Bone marrow (tissue), 2 donors: ENCODE measurements around the gene RAI14.
"Not testable (repeated sequence)": the region's sequence is repeated elsewhere in the genome, so short reads cannot be mapped to it uniquely, and the experiment has no call there.

Experiments
- DNase-seq, 2 donors: peaks; one replicate each; lab custom pipeline; 2025; lab: John Stamatoyannopoulos, UW

Gene RAI14

DNA sequence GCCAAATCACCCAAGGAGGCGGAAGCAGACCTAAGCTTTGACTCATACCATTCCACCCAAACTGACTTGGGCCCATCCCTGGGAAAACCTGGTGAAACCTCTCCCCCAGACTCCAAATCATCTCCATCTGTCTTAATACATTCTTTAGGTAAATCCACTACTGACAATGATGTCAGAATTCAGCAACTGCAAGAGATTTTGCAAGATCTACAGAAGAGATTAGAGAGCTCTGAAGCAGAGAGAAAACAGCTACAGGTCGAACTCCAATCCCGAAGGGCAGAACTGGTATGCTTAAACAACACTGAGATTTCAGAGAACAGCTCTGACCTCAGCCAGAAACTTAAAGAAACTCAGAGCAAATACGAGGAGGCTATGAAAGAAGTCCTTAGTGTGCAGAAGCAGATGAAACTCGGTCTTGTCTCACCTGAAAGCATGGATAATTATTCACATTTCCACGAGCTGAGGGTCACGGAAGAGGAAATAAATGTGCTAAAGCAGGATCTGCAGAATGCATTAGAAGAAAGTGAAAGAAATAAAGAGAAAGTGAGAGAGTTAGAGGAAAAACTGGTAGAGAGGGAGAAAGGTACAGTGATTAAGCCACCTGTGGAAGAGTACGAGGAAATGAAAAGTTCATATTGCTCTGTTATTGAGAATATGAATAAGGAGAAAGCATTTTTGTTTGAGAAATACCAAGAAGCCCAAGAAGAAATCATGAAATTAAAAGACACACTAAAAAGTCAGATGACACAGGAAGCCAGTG, 167.0 kb downstream of the RAI14 start:
- no peak for DNase-seq

DNA sequence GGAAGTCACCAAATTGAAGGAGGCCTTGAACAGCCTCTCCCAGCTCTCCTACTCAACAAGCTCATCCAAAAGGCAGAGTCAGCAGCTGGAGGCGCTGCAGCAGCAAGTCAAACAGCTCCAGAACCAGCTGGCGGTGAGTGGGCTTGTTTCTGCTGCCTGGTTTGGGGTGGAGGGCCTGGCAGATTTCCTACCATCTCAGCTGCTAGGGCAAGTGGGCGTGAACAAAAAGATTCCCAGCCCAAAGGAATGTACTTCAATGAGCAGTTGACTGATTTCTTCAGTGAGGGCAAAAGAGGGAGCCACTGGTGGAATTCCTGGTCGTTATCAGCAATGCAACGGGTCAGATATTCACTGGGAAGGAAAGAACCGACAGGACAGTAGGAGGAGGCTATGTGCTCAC, 170.2 kb downstream of the RAI14 start:
- DNase-seq: no peak

DNA sequence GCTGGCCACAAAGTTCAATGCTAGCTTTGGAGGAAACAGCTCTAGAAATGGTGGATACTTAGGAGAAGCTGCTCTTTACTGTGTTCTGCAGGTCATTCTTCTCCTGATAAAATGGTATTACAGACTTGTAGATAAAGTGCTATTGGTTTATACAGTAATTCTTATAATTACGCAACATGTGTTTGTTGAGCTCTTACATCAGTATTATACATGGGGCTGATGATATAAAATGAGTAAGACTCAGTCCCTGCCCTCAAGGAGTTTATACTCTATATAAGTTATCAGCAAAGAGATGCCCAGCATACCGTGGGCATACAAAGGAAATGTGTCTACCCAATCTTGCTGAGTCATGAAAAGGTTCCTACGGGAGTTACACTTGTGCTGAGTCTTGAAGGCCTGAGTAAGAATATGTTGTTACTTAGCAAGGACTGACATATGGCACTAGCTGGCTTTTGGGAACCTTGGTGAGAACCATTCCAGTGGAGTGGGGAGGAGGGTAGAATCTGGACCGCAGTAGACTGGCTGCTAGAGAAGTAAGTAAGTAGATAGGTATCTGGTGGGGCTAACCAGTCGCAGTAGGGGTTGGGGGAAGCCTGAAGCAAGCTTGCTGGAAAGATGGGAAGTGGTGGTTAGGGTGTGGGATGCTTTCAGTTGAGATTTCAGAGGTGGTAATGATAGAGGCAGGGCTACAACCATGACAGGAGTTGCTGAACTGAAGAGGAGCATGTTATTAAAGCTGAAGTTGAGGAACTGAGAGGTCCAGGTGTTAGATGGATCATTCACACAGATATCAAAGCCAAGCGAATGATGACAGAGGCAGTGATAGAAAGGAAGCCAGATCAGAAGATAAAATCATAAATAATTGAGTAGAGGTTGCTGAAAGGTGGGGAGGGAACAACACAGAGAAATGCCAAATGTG, 171.7 kb downstream of the RAI14 start:
- DNase-seq: no peak

DNA sequence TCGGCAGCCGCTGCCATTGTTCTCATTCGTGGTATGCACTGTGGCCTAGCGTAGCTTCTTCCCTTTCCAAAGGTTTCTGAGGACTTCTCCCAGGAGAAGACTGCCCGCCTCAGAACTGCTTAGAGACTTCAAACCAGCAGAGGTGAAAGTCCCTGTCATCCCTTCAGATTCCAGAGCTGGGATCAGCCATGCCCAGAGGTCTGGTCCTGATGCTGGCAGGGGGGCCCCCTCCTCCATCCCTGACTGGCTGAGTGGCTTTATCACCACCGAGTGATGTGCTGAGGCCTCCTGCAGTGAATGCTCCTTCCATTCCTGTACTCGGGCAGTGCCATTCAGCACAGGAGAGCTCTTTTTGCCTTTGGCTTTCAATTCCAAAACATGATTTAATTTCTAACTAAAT, 174.7 kb downstream of the RAI14 start:
- not testable (repeated sequence) for DNase-seq

DNA sequence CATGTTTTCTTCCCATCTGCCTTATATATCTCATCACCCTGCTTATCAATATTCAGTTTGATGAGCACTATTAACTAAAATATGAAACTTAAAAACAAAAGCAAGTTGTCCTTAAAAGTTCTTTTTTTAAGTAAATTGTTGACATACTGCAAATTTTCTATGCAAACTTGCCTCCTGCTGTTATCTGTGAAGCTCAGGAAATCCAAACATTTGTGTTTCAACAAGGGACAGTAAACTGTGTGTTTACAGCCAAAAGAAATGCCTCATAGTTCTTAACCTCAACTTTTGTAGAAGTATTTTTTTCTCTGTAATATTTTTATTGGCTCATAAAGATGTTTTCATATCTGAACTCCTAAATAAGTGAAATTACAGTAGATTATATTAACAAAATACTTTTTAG, 175.2 kb downstream of the RAI14 start:
- no peak for DNase-seq

DNA sequence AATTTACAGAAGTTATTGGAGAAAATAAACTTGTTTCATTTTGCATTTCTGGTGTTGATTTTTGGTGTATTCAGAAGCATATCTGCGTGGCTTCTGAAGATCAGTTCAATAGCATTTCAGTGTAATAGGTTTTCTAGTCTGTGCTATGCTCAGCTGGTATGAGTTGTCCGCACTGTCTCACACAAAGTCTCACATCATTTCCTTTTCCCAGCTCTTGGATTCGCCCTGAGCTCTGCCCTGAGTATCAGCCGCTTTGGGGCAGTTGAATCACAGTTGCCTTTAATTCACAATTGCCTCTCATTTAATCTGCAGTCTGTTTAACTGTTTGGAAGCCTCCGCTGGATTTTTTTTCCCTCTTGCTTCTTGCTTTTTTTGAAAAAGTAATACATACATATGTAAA, 176.4 kb downstream of the RAI14 start:
- no peak for DNase-seq

DNA sequence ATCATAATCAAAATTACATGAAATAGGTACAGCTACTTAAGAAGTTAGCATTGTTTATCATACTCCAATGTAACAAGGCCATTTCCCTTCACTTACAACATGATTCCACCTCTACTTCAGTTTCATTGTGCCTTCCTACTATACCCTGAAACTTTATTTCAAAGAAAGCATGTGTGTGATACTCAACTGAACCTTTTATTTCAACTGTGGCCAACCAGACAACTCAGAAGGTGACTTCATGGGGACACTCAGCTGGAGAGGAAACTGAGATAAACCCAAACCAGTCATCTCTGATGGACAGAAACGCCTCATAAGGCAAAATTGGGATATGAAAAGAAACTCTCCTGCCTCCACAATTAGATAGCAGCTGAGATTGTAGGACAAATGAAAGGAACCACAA, 177.0 kb downstream of the RAI14 start:
- DNase-seq: no peak

DNA sequence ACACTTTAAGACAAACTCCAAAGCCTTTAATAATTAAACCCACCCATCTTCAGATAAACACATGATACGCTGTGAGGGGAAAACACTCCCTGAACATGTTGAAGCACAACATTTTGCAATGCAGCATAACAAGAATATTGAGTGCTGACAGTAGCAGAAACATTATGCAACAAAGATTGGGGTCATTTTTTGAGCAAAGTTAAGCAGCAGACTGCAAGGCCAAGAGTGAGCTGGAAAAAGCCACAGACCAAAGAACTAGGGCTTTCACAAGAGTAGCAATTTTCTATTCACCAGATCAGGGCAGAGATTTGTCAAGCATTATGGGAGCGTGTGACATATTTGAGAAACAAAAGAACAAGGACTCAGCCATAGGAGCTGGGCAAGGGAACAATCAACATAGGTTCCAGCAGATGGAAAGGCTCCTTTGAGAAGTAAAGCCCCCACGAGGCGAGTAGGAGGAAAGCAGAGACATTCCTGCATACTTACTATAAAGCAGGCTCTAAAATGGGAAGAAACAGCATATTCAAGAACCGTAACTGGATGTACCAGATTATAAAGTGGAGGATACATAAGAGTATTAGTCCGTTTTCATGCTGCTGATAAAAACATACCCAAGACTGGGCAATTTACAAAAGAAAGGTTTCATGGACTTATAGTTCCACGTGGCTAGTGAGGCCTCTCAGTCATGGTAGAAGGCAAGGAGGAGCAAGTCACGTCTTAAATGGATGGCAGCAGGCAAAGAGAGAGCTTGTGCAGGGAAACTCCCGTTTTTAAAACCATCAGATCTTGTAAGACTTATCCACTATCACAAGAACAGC, 178.1 kb downstream of the RAI14 start:
- no peak for DNase-seq

DNA sequence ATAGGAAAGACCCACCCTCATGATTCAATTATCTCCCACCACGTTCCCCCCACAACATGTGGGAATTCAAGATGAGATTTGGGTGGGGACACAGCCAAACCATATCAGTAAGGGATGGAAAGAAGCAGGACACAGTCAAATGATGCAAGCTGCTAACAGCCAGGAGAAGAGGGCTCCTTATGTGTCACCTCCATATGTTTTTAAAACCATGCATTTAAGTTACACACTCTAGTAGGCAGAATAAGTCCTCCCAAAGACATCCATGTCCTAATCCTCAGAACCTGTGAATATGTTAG, 178.6 kb downstream of the RAI14 start:
- DNase-seq: no peak

DNA sequence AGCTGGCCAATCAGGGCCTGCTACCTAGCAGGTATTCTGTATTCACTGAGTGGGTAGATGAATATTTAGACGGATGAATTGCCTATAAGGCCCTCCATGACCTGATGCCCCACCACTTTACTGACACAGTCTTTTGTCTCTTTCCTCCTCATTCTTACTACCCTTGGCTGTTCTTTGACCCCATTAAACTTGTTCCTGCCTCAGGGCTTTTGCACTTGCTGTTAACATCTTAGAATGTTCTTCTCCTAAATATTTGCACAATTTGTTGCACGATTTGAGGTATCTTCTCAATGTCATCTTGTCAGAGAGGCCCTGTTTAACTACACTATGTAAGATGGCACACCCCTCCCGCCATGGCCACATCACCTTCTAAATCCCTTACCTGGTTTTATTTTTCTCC, 179.5 kb downstream of the RAI14 start:
- DNase-seq: no peak

DNA sequence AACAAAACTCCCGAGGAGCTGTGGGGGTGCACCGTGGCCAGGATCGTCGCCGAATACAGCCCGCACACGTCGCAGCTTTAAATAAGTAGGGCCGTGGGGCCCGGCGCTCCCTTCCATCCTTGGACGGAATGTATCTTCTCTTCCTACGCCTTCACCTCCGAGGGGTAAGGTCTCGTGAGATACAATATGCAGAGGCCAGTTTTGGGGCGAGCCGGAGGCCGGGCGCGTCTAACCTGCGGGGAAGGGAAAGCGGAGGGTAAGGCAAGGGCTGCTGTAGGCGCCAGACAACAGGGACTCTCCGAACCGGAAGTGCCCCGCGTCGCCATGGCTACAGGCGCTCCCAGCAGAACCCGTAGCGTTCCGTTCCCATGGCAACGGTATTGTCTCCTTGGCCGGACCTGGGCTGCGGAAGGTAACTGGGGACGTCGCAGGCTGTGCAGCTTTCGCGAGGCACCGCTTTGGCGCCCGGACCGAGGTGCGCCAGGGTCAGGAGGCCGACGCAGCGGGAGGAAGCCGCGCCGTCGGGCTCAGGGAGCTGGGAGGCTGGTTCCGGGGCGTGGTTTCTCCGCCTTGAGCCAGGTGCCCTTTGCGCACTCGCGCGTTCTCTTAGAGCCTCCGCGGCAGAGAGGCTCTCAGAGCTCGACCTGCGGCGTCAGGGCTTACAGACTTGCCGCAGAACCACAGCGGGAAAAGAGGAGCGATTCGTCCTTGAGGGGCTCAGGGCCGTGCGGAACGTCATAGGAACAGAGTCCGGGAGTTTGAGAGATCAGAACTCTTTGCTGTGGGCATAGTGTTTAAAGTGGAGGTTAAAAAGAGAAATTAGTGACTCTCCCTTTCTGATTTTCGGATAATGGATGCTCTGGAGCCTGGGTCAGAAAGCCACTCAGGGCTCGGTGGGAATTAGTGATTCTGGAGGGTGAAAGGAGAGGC, 182.9 kb downstream of the RAI14 start, which contains the start of gene TTC23L:
TSS of gene TTC23L (plus strand) at position 380 of the 930 bp plus-strand sequence. CDS start 1,508 bp downstream, outside the sequence.
- peak in 1 of 2 donors; percentile 18 for DNase-seq

DNA sequence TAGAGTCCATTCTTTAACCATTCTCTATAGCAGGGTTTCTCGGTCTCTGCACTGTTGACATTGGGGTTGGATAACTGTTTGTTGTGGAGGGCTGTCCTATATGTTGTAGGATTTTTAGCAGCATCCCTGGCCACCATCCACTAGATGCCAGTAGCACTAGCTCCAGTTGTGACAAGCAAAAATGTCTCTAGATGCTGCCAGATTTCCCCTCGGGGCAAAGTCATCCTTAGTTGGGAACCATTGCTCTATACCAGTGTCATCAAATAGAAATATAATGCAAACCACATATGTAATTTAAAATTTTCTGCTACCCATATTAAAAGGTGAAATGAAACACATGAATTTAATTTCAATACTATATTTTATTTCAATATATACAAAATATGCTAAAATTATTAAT, 185.7 kb downstream of the RAI14 start:
- DNase-seq: no peak

DNA sequence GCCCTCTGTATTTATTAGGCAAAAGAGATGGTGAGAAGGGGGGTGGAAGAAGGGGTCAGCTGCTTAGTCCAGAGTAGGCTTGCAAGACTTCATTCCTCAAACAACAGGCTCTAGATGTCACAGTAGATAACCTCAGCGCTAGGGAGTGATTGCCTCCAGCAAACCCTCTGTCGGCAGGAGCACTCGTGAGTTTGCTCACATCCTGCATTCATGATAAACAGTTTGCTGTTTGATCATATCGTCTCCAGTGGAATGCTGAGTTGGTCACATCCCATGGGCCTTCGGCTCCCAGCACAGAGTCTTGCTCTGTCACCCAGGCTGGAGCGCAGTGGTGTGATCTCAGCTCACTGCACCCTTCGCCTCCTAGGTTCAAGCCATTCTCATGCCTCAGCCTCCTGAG, 186.4 kb downstream of the RAI14 start:
- no peak for DNase-seq

DNA sequence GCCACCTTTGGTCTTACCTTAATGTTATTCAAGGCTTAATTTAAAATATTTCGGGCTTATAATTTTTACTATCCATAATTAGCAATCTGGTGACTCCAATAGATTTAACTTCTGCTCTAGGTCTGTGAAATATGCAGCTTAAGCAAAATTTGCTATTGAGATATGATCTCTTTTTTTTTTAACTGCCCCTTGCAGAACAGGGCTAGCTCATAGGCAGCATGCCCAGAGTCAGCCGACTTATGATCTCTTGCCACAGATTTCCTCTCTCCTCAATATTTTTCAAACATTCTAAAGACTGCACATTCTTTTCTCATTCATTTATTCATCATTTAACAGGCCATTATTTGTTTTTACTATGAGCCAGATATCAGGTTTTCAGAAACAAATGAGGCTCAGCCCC, 187.4 kb downstream of the RAI14 start:
- DNase-seq: no peak

DNA sequence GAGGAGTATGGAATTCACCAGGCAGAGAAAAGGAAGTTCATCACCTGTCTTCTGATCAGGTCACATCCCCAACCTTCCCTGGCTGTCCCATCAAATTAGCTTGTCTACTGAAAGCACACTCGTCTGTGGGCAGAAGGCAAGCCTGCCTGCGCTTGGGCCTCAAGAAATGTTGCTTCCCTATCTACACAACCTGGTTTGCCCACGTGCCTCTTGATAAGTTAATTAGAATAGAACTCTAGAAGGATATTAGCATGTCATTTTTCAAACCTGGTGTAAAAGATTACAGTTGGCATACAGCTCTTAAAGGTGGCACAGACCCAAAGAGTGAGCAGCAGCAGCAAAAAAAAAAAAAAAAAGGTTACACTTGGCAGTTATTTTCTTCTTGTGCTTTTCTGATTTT, 188.0 kb downstream of the RAI14 start:
- no peak for DNase-seq

DNA sequence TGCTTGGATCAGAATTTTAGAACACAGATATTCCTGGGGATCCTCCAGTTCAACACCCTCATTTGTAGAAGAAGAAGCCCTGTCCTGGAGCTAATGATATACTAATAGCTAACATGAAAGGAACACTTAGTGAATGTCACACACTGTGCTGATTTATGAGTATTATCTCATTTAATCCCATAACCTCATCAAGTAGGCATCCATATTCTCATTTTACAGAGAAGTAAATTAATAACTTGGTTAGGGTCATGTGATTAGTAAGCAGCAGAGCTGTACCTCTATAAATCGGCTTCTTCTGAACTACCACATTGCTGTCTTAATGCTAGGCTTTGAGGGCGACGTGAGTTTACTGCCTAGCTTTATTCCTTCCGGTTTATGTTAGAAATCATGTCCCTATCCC, 188.9 kb downstream of the RAI14 start:
- no peak for DNase-seq

DNA sequence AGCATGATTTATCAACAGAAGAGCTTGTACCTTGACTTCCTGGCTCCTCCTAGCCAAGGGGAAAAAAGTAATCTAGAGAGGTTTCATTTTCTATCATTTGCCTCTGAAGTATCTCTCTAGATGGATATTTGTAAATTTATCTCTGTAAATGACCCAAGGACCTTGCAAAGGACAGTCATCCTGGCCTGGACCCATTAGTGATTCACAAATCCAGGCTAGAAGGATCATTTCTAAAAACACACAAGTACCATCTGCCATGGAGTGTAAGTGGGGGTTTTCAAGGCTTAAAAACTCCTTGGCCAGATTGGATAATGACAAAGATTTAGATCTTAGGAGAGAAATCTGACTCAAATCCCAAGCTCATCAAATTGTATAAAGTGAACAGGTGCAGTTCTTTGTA, 190.9 kb downstream of the RAI14 start:
- DNase-seq: no peak

DNA sequence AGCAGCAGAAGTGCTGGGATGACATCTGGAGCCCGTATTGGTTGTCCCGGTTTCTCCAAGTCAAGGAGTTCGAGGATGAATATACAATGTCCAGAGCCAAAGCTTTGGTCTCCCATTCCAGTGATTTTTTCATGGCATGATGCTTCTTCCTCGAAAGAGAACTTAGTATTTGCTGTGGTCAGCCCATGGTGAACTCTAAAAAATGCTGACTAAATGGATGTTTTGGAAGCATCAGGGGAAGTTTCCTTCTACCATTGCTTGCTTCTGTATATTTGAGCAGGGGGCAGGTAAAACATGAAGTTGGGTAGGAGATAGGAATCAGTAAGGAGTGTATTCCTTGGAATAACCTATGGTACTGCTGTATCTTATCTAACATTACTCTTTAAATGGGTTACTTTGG, 191.4 kb downstream of the RAI14 start:
- no peak for DNase-seq

DNA sequence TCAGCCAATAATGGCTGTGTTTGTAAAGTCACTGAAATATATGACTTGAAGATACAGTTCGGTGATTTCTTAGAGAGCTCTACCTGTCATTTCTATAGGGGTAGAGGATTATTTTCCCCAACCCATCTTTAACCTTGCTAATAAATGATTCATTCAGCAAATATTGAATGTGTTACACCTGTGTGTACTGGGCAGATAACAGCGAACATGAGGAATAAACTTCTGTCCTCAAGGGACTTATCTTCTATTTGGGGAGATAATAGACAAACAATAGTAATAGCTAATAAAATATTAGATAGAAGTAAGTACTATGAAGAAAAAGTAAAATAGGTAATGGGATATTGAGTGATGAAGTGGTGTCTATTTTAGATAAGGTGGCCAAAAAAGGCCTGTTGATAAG, 192.1 kb downstream of the RAI14 start:
- no peak for DNase-seq

DNA sequence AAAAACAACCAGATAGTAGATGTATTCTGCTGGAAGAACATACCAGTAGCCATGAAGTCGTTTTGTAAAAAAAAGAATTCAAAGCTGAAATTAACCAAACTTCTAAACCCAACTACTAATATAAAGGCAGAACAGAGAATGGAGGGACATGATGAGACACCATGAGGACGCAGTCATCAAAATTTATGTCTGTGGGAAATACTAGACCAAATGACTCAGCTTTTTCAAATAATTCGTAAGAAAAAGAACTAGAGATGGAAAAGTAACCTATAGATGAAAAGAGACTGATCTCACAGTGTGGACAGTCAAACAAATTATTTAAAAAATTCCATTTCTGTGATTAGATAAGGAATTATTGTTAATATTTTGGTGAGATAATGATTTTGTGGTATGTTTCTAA, 193.1 kb downstream of the RAI14 start:
- DNase-seq: no peak

DNA sequence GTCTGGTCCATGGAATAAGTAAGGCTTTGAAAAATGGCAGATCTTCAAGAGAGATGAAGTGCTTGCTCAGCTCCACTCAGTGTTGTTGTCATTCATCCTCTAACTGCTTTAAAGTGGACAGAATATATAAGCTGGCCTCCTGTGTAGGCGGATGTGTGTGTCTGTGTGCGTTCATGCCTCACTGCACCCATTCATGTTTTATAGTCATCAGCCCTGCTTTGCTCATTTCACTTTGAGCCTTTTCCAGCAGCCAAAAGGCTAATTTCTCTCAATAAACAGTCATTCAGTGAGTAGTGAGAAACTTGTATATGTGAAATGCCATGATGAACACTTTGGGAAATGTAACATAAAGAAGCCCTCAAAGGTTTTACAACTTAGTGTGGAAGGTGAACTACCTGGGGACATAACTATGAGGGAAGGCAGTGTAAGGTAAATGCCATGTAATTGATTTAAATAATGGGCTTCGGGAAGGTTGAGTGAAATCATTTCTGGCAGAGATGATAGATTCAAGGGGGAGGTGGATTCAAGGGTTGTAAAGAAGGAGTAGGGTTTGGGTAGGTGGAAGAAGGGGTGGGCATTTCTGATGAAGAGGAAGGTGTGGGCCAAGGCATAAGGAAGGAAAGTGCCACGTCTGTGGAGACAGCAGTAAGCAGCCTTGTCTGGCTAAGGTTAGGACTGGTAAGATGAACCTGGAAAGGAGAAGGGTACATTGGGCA, 198.5 kb downstream of the RAI14 start:
- DNase-seq: no peak
